Measurements from ENCODE around the gene TCP11L2.

GRCh38 chr12:106327309-106327869, 24.9 kb downstream of the TCP11L2 start:
- TF ChIP-seq POLR2A (IDR thresholded peaks at IDR 0.05; ENCODE audit: low read depth) = no peak
- no peak for TF ChIP-seq CTCF (IDR thresholded peaks at IDR 0.05)
- no peak for TF ChIP-seq POLR2AphosphoS5 (IDR thresholded peaks at IDR 0.05)

Data from esophagus muscularis mucosa (tissue), 3 donors.